Measurements from ENCODE around the gene EBF3. TPM values are rescaled to one million over a fixed set of nuclear protein-coding genes. Genes with fewer than 3 reads are reported as not detected.

Gene EBF3
- not detected in 2 replicates for total RNA-seq

- H3K4me3 ChIP-seq (ENCODE audit: low read depth, low read length) = peak within 1 kb of the TSS; percentile 23
- DNase-seq (ENCODE audit: low read depth) = no peak
- no peaks in the 10 kb centered on the region for H3K36me3 ChIP-seq (ENCODE audit: control insufficient read depth, insufficient read depth, low read length)
- no peak for TF ChIP-seq CTCF (IDR thresholded peaks at IDR 0.05; ENCODE audit: insufficient read depth, low read length, poor library complexity, severe bottlenecking)
- H3K27me3 ChIP-seq (ENCODE audit: control insufficient read depth, insufficient read depth, low read length) = peaks cover 96% of the 10 kb centered on the region
These were observed at the start of gene EBF3 for GRCh38 chr10:129963641-129964501. TSS of gene EBF3 (minus strand) at chr10:129964274. CDS start at chr10:129963768, 506 bp downstream.

- TF ChIP-seq CTCF (IDR thresholded peaks at IDR 0.05; ENCODE audit: insufficient read depth, low read length, poor library complexity, severe bottlenecking) = no peak
- no peak overlapping the region for H3K4me3 ChIP-seq (ENCODE audit: low read depth, low read length)
- DNase-seq (ENCODE audit: low read depth) = no peak
- H3K36me3 ChIP-seq (ENCODE audit: control insufficient read depth, insufficient read depth, low read length) = no peaks in the 10 kb centered on the region
- no peaks in the 10 kb centered on the region for H3K27me3 ChIP-seq (ENCODE audit: control insufficient read depth, insufficient read depth, low read length)
These were observed 49.5 kb upstream of the EBF3 start for GRCh38 chr10:130013335-130014262.

GRCh38 chr10:130012129-130012528 is 48.1 kb upstream of the EBF3 start:
- no peak for TF ChIP-seq CTCF (IDR thresholded peaks at IDR 0.05; ENCODE audit: insufficient read depth, low read length, poor library complexity, severe bottlenecking)
- H3K36me3 ChIP-seq (ENCODE audit: control insufficient read depth, insufficient read depth, low read length) = no peaks in the 10 kb centered on the region
- H3K4me3 ChIP-seq (ENCODE audit: low read depth, low read length) = no peak overlapping the region
- no peaks in the 10 kb centered on the region for H3K27me3 ChIP-seq (ENCODE audit: control insufficient read depth, insufficient read depth, low read length)
- DNase-seq (ENCODE audit: low read depth) = no peak

GRCh38 chr10:130010653-130011052 is 46.6 kb upstream of the EBF3 start:
- Histone ChIP-seq H3K36me3 (ENCODE audit: control insufficient read depth, insufficient read depth, low read length) (no peaks in the 10 kb centered on the region), H3K4me3 (ENCODE audit: low read depth, low read length) (no peak overlapping the region), H3K27me3 (ENCODE audit: control insufficient read depth, insufficient read depth, low read length) (no peaks in the 10 kb centered on the region)
- TF ChIP-seq CTCF (IDR thresholded peaks at IDR 0.05; ENCODE audit: insufficient read depth, low read length, poor library complexity, severe bottlenecking) = no peak
- DNase-seq (ENCODE audit: low read depth) = no peak

- Histone ChIP-seq H3K36me3 (ENCODE audit: control insufficient read depth, insufficient read depth, low read length) (no peaks in the 10 kb centered on the region), H3K4me3 (ENCODE audit: low read depth, low read length) (no peak overlapping the region), H3K27me3 (ENCODE audit: control insufficient read depth, insufficient read depth, low read length) (no peaks in the 10 kb centered on the region)
- no peak for TF ChIP-seq CTCF (IDR thresholded peaks at IDR 0.05; ENCODE audit: insufficient read depth, low read length, poor library complexity, severe bottlenecking)
- no peak for DNase-seq (ENCODE audit: low read depth)
These were observed 45.2 kb upstream of the EBF3 start for GRCh38 chr10:130009228-130009627.

All from kidney epithelial cell (primary cell).